Gastroesophageal sphincter (tissue), 3 donors: ENCODE data around the gene TSPAN4.

Source experiments
- POLR2A ChIP-seq, 2 donors: fragments of 450-650 bp; IDR thresholded peaks; one replicate each; pipeline ENCODE4 v1.6.1; 2017; ENCODE audit warnings: antibody characterized with exemption in 2 of 2, mild to moderate bottlenecking in 2 of 2, moderate library complexity in 1 of 2
- TF ChIP-seq, protein P1 (sequence below), 4 experiments: fragments of 200-600 bp in 2 of 4; fragments of 450-650 bp in 2 of 4; sonication (generic) in 1 of 4; IDR thresholded peaks; one replicate each; pipeline ENCODE4 v1.5.1; 2017 to 2019; ENCODE audit warnings: antibody characterized with exemption in 4 of 4, mild to moderate bottlenecking in 2 of 4, moderate library complexity in 2 of 4

DNA sequence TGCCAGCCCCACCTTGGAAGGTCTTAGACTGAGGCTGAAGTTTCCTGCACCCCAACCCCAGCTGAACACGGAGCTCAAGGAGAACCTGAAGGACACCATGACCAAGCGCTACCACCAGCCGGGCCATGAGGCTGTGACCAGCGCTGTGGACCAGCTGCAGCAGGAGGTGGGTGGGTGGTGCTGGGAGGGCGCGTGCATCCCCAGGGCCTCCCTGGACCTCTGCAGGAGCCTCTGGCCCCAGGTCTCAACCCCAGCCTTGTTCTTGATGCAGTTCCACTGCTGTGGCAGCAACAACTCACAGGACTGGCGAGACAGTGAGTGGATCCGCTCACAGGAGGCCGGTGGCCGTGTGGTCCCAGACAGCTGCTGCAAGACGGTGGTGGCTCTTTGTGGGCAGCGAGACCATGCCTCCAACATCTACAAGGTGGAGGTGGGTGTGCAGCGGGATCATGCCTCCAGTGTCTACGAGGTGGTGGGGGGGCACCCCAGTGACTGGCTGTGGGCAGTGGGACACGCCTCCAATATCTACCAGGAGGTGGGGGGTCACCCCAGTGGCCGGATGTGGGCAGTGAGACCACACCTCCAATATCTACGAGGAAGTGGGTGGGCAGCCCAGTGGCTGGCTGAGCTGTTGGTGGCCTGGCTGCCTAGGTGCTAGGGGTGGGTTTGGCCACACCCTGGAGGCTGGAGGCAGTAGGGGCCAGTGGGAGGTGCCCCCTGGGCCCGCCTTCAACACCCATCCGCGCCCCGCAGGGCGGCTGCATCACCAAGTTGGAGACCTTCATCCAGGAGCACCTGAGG is 5.3 kb upstream of the TSPAN4 start:
- TF ChIP-seq, protein P1, sequence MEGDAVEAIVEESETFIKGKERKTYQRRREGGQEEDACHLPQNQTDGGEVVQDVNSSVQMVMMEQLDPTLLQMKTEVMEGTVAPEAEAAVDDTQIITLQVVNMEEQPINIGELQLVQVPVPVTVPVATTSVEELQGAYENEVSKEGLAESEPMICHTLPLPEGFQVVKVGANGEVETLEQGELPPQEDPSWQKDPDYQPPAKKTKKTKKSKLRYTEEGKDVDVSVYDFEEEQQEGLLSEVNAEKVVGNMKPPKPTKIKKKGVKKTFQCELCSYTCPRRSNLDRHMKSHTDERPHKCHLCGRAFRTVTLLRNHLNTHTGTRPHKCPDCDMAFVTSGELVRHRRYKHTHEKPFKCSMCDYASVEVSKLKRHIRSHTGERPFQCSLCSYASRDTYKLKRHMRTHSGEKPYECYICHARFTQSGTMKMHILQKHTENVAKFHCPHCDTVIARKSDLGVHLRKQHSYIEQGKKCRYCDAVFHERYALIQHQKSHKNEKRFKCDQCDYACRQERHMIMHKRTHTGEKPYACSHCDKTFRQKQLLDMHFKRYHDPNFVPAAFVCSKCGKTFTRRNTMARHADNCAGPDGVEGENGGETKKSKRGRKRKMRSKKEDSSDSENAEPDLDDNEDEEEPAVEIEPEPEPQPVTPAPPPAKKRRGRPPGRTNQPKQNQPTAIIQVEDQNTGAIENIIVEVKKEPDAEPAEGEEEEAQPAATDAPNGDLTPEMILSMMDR (IDR thresholded peaks at IDR 0.05) = no peak
- no peak for TF ChIP-seq POLR2A (IDR thresholded peaks at IDR 0.05)
